HG03175 (cell line): Measurements from ENCODE around the gene CNFN.

Experiments
- ATAC-seq: cut with Tn5 transposase; IDR thresholded peaks from one replicate; pipeline ENCODE4 v1.9.1; 2021; ENCODE audit warnings: mild to moderate bottlenecking, moderate library complexity; ENCODE audit not compliant: unreplicated experiment

The CNFN gene

GRCh38 chr19:42389899-42390298, at the start of gene CNFN:
Gene CNFN (minus strand): TSS chr19:42390297. CDS start chr19:42389037, 1,260 bp downstream.
- no peak for ATAC-seq

DNA sequence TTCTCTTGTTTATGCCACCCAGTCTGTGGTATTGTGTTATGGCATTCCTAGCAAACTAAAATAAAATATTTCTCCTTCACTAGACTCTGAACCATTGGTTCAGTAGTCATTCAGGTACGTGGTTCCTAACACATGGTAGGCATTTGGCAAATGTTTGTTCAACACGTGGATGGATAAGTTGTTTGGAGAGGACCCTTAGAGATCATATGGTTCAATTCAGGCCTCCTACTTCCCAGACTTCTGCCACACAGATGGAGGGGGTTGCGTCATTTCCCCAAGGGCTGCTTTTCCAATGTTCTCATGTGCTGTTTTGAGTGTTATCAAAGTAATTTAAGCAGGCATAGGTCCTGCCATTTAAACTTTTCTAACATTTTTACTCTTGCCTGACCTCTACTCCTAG, 45.9 kb upstream of the CNFN start:
- no peak for ATAC-seq

DNA sequence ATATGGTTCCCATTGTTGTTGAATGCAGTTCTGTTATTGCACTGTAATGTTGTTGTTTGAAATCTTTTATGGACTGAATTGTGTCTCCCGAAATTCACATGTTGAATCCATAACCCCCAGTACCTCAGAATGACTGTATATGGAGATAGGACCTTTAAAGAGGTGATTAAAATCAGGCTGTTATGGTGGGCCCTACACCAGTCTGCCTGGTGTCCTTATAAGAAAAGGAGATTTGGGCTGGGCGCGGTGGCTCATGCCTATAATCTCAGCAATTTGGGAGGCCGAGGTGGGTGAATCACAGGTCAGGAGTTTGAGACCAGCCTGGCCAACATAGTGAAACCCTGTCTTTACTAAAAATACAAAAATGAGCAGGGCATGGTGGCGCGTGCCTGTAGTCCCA, 45.2 kb upstream of the CNFN start:
- no peak for ATAC-seq

- no peak for ATAC-seq
Measured at GRCh38 chr19:42433503-42434260, 43.6 kb upstream of the CNFN start.

GRCh38 chr19:42431486-42431885, 41.4 kb upstream of the CNFN start:
- ATAC-seq, result no peak

DNA sequence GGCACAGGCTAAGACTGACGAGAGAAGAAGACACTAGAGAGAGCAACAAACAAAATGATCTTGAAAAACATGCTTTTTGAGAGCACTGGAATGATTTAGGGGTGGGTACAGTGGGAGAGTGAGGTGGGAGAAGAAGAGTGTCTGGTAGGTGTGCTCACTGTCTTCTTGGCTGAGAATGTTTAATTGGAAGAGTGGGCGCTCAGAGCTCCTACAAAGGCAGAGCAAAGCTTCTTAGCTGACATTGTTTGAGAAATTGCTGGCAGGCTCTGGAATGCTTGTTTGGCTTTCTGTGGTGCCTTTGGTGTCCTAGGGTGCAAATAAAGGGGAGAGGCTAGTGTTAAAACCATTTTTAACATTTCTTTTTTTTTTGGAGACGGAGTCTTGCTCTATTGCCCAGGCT, 38.6 kb upstream of the CNFN start:
- ATAC-seq, result no peak

- no peak for ATAC-seq
Measured at GRCh38 chr19:42427313-42427712, 37.2 kb upstream of the CNFN start, which contains the start of gene LIPE. Gene LIPE (minus strand): TSS chr19:42427388. CDS start chr19:42427149, 239 bp downstream.

DNA sequence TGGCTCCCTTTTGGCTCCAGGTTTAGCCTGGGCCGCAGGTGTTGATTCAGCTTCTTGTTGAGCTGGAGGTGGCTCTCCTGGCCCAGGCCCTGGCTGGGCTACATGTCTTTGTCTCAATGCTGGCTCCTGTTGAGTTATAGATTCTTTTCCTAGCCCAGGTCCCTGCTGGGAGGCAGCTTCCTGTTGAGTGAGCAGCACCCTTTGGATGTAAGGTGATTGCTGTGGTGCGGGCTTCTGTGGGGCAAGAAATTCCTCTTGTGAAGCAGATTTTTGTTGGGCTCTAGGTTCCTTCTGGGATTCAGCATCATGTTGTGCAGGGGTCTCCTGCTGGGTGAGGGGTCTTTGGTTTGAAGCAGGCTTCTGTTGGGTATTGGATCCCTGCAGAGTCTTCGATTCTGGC, 36.5 kb upstream of the CNFN start:
- no peak for ATAC-seq

DNA sequence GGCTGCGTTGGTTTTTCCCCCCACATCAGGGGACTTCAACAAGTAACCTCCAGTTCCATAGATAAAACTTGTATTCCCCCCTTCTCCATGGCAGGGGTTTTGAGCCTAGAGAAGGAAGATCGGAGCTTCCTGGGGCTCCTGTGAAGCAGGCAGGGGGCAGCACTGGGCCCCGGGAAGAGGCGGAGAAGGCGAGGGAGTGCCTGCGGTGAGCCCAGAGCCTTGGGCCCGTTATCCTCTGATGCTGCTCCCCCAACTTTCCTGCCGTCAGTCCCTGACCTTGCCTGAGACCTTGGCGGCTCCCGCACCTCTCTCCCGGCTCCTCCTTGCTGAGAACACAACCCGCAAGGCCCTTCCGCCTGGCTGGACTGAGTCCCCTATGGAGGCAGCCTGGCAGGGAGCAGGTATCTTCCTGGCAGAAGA, 34.6 kb upstream of the CNFN start:
- no peak for ATAC-seq

GRCh38 chr19:42424345-42424707, 34.2 kb upstream of the CNFN start:
- no peak for ATAC-seq

DNA sequence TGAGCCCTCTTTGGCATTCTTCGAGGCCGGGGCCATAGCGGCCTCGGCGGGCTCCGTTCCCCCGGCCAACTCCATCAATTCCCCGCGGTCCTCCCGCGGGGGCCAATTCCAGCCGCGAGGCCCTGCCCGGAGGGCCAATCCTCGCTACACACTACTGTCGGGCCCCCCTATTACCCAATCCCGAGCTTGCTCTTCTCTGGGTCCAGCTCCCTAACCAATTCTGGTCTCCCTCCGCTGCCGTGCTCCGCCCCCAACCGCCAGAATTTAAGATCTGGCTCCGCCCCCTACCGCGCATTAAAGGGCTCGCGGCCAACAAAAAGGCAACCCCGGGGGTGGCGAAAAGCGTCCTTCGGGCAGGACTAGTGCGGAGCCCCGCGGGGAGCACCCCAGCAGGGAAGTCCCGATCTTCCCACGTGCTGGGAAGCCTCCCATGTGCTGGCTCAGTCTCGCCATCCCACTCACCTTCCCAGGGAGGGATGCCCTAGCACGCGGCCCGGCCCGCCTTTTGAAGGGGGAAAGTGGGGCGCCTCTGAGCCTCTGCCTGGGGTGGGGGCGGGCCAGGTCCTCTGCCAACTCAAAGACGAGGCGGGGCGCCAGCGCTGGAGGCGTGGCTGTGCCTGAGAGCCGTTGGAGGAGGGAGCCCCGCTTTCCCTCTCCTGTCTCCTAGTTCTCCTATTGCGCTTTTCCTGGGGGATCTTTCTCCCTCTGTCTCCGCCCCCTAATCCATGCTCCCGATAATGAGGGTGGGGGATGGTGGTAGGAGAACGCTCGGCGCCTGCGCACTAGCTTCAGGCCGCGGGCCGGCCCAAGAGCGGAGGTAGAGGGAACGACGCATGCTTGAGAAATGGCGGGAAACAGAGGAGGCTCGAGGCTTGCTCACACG, 33.6 kb upstream of the CNFN start:
- peak; percentile 88 for ATAC-seq

DNA sequence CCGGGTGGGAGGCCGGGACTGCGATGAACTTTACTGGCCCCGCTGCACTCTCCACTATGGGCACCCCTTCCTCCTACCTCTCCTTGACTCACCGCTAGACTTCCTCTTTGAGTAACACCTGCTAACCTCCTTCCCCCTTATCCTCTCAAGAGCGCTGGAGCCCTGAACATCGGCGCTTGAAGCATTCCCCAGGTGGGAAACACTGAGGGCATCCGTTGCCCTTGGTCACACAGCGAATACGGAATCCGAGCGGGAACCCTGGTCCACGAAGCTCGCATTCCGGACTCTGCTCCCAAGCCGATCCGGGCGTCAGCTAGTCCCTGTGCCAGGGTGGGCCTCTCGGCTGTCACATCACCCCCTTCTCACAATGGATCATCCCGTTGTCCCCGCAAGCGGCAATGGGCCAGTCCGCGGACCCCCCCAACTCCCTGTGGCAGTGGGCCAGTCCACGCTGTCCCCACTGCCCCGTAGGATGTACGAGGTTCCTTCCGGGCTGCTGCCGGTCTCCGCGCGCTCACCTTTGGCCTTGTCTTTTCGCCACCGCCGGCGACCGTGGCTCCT, 32.9 kb upstream of the CNFN start:
- ATAC-seq, result peak; percentile 41

GRCh38 chr19:42422092-42422900, 32.2 kb upstream of the CNFN start:
- ATAC-seq, result peak; percentile 15

GRCh38 chr19:42421591-42422031, 31.5 kb upstream of the CNFN start:
- ATAC-seq, result no peak

DNA sequence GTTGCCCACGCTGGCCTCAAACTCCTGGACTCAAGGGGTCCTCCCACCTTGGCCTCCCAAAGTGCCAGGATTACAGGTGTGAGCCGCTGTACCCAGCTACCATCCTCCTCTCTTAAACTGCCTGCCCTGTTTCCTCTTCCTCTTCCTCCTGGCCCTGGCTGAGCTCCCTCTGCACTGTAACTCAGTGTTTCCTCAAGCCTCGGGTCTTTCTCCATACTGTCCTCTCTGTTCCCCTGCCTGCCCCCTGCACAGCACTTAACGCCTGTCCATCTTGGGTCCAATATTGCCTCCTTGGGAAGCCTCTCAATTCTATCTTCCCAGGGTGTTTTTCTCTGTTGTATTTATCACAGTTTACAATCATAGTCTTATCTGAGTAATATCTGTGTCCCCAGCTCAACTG, 31.0 kb upstream of the CNFN start:
- ATAC-seq, result no peak

DNA sequence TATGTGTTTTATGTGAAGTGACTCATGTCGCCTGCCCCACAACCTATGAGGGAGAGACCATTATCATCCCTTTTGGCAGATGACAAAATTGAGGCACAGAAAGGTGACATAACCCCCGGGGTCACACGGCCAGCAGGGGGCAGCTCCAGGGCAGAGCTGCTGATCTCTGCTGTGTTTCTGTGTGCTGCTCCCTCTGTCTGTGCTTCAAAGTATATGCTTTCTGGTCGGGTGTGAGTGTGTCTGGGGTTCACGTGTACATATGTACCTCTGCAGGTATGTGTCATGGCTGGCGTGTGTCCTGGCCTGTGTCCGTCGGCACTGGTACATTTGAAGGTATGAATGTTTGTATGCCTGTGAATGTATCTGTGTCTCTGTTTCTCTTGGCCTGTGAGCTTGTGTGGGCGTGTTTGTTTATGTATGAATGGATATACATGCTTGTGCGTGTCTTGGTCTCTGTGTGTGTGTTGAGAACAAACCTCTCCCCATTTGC, 30.0 kb upstream of the CNFN start:
- no peak for ATAC-seq

- ATAC-seq, result no peak
Measured at GRCh38 chr19:42419309-42419708, 29.2 kb upstream of the CNFN start.

GRCh38 chr19:42412661-42413076, 22.6 kb upstream of the CNFN start:
- ATAC-seq, result no peak

- ATAC-seq, result no peak
Measured at GRCh38 chr19:42412227-42412626, 22.1 kb upstream of the CNFN start.

GRCh38 chr19:42411581-42412178, 21.6 kb upstream of the CNFN start:
- ATAC-seq, result no peak
